GM19467 (cell line): ENCODE data around the gene SDHA.
A peak's percentile ranks its signal among the peaks of the same experiment; 100 is the strongest.
"Not testable (repeated sequence)": the region's sequence is repeated elsewhere in the genome, so short reads cannot be mapped to it uniquely, and the experiment has no call there.

Source experiments
- ATAC-seq: cut with Tn5 transposase; IDR thresholded peaks from one replicate; pipeline ENCODE4 v1.9.1; 2021; ENCODE audit warnings: mild to moderate bottlenecking, moderate library complexity; ENCODE audit not compliant: unreplicated experiment

Gene SDHA

DNA sequence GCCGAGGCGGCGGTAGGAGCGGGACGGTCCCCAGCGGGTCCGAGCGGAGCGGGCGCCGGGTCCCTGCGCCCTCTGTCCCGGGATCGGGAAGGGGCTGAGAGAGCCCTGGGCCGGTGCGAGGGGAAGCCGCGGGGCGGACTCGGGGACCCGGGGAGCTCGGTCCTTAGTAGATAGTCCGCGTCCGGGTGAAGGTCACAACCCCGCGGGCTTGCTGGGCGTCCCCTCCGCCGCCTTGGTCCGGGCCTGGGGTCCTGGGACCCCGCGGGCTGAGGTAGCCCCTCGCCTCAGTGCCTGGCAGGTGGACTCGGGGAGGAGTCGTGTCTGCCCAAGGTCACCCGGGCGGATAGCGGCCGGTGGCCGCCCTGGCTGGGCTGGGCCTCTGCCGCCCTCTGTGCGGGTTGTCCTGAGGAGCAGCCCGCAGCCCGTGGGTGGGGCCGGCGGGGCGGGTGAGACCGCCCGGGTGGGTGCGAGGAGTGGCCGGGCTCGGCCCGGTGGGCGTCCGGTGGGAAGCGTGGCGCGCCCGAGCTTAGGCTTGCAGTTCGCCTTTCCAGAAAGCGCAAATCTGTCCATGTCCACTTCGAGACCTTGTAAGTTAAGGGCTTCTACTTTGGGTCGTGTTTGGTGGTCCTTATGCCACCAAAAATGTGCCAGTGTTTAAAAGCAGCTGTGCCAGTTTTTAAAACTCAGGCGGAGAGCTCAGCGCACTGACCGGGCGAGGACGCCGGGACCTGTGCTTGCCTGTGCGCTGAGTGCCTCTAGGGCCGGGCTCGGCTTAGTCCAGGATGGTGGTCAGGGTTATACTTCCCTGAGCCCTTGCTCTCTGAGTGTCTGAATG lies 554 bp downstream of the SDHA start:
- peak; percentile 13 for ATAC-seq

DNA sequence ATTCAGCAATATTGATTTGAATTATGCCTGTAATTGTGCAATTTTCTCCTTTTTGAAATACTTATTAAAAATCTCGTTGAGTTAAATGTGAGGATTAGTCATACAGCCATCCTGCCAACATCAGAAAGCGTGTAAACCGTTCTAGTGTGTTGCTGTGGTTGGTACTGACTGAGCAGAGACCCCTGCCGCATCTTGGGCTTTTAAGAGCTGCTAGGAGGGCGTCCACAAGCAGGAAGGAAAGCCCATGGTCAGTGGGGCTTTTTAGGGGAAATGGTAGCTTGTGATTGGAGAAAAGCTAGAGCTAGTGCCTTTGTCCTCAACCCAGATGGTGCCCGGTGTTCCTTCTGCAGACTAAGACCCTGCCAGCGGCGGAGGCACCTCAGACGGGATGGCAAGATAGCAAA lies 1.3 kb downstream of the SDHA start:
- no peak for ATAC-seq

DNA sequence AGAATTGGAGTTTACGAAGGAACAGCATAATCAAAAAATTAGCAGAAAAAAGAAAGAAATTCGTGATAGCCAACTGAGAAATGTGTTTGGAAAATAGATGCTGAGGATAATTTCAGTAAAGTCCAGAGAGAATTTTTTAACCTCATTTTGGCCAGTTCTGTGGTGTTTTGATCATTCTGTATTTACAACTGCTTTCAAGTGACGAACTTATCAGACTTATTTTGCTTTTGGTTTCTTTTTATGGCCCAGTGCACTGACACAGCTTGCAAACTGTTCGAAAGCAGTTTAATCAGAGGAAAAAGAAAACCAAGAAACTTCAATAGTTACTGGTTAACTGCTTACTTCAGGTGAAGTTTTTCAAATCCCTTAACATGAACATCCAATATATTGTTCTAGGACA lies 1.9 kb downstream of the SDHA start:
- peak; percentile 26 for ATAC-seq

- ATAC-seq, result not testable (repeated sequence)
Measured at GRCh38 chr5:222951-223715, 5.0 kb downstream of the SDHA start.

DNA sequence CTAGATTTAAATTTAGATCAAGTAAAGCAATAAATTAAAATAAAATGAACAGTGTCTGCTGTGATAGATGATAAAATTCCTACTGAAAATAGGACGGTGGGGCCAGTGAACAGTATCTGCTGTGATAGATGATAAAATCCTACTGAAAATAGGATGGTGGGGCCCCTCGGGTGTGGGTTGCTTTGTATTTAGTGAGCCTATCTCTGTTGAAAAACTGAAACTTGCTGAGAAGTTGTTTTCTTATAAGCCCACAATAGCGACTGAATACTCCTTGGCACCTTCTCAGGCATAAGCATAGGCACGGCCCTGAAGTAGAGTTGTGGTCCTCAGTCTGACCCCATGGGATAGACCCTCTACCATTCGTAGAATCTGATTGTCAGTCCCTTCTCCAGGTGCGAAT lies 5.7 kb downstream of the SDHA start:
- ATAC-seq, result no peak

GRCh38 chr5:225334-225733 lies 7.2 kb downstream of the SDHA start:
- ATAC-seq, result no peak

- not testable (repeated sequence) for ATAC-seq
Measured at GRCh38 chr5:227375-227774, 9.3 kb downstream of the SDHA start.

GRCh38 chr5:228886-229285 lies 10.8 kb downstream of the SDHA start:
- no peak for ATAC-seq

- no peak for ATAC-seq
Measured at GRCh38 chr5:230711-231110, 12.6 kb downstream of the SDHA start.

GRCh38 chr5:231661-232060 lies 13.5 kb downstream of the SDHA start:
- ATAC-seq, result no peak

- not testable (repeated sequence) for ATAC-seq
Measured at GRCh38 chr5:233426-233825, 15.3 kb downstream of the SDHA start.

- ATAC-seq, result no peak
Measured at GRCh38 chr5:234450-234849, 16.3 kb downstream of the SDHA start.

GRCh38 chr5:235527-235926 lies 17.4 kb downstream of the SDHA start:
- ATAC-seq, result not testable (repeated sequence)

- ATAC-seq, result not testable (repeated sequence)
Measured at GRCh38 chr5:237931-238330, 19.8 kb downstream of the SDHA start.

- ATAC-seq, result not testable (repeated sequence)
Measured at GRCh38 chr5:240550-240949, 22.4 kb downstream of the SDHA start.

DNA sequence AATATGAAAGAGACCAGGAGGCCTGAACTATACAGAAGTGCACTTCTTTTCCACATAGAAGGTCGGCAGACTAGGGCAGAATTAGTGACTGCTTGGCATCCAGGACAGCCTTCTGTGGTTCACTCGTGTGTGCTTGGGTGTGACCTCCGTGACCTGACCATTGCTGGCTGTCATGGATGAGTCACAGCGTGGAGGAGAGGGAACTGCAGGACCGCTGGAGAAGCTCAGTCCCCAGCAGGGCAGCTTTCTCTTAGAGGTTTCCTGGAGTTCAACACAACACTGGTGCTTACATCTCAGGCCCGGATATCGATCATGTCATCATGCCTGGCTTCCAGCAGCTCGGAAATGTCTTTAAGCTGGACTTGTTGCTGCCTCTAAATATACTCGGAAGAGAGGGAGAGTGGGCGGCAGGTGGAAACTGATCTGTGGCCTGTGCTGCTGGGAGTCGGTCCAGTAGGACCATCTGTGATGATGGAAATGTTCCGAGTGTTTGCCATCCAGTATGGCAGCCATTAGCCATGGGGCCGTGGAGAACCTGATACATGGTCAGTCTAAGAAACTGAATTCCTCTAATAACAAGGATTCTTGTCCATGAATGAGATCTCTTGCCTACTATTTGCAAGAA lies 23.0 kb downstream of the SDHA start:
- ATAC-seq, result not testable (repeated sequence)

DNA sequence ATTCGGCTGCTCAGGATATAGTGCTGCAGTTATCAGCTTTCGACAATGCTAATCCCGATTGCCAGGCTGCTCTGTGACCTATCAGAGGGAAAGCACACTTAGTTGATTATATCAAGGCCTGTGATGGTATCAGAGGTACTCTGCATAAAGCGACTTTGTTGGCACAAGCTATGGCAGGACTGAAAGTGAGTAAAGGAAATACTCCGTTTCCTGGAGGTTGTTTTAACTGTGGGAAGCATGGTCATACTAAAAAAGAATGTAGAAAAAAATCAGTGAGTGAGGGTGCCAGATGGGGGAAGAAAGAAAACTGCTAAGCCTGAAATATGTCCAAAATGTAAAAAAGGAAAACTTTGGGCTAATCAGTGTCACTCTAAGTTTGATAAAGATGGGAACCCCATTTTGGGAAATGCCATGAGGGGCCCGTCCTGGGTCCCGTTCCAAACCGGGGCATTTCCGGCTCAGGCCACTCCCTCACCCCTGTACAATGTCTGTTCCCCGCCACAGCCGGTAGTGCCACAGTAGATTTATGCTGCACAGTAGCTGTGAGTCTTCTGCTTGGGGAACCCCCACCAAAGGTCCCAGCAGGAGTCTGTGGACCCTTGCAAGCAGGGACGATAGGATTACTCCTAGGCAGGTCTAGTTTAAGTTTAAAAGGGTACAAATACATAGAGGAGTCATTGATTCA lies 25.7 kb downstream of the SDHA start:
- ATAC-seq, result not testable (repeated sequence)

DNA sequence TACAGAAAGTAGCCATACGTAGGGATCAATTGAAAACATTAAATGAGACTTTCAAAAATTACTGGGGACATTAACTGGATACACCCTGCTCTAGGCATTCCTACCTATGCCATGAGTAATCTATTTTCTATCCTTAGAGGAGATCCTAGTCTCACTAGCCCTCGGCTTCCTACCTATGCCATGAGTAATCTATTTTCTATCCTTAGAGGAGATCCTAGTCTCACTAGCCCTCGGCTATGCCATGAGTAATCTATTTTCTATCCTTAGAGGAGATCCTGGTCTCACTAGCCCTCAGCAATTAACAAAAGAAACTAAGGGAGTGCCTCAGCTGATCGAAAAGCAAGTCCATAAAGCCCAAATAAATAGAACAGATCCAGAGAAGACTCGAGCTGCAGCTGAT lies 27.6 kb downstream of the SDHA start:
- not testable (repeated sequence) for ATAC-seq

DNA sequence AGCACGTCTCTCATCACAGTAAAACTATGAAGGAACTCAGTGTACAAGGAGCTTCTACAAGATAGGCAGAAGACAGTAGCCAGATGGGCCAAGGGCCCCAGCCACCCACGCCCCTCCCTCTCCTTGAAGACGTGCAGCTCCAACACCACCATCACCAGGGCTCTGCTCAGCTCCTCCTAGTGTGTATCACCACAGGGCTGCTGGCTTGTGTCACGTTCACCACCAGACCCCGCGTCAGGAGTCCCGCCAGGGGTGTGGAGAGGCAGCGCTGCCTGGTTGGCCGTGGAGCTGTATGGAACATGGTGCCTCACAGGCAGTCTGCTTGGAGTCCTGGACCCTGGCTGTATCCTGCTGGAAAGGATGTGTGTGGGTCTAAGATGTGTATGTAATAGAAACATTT lies 32.3 kb downstream of the SDHA start:
- ATAC-seq, result not testable (repeated sequence)

- not testable (repeated sequence) for ATAC-seq
Measured at GRCh38 chr5:251016-251415, 32.9 kb downstream of the SDHA start.

DNA sequence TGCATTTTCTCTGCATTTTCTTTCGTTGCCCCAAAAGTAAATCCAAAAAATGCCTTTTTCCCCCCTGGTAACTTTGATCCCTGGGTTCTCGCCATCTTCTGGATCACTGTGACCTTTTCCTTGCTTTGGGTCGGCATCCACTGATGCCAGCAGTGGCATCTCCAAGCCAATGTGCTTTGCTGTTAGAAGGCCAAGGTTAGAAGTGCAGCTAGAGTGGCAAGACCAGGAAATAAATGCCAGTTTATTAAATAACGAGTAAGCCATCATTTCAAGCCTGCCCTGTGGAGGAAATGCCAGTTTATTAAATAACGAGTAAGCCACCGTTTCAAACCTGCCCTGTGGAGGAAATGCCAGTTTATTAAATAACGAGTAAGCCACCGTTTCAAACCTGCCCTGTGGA lies 33.4 kb downstream of the SDHA start:
- ATAC-seq, result not testable (repeated sequence)
